T follicular helper cell (primary cell): ENCODE results near the gene OLFML1.

ENCODE experiments used
- DNase-seq: peaks from one replicate; pipeline ENCODE4 v3.0.0-alpha.2; 2020; ENCODE audit warnings: low read depth

OLFML1 gene

DNA sequence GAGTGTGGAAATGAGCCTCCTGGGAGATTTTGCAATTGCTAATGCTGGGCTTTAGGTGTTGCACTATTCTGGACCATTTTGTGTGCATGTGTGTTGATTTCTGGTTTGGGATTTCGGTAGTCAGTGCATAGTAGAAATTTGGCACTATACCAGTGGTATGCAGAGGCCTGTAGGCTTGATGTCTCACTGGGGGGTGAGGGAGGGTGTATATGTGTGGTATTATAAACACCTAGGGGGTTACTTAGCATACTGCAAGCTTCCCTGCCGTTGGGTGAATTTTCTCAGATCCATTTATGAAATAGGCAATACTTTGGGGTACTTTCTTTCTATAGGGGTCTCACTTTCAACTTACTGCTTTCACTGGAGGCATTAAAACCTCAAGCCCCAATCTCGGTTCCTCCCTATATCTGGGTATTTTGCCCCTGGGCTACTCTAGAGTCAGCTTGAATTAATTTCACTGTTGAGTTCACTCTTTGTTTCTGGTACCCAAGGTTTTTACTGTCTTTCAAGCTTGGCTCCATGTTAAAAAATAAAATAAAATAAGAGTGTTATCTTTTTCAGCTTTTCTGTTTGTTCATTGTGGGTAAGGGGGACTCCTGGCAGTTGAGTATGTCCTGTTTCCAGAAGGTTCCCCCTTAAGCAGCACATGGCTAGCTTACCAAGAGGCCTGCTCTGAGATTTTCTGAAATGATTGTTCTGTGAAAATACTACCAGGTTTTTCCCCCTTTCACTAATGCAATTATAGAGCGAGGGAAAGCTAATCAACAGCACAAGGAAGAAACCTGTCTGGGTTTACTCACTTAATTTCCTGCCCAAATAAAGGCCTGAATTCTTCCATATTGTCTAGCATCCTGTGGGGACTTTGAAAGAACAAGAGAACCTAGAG lies 74.3 kb downstream of the OLFML1 start:
- DNase-seq, result no peak
